RWPE2 (cell line): Measurements from ENCODE around the gene KLHL30.

Experiments
- ATAC-seq: fragments of 200-7000 bp; cut with Tn5 transposase; 3 replicates; pipeline ENCODE4 v1.9.1; 2021; ENCODE audit warnings: low read depth
- DNase-seq: peaks from one replicate; pipeline ENCODE4 v3.0.0-alpha.2; 2020; ENCODE audit warnings: low spot score
- H3K27ac ChIP-seq: fragments of 450-650 bp; 2 replicates; pipeline ENCODE4 v1.5.1; 2017; ENCODE audit warnings: mild to moderate bottlenecking; ENCODE audit not compliant: poor library complexity, severe bottlenecking
- H3K27me3 ChIP-seq: fragments of 250-450 bp; sonication (Bioruptor Pico); 2 replicates; pipeline ENCODE4 v1.5.1; 2021; ENCODE audit warnings: mild to moderate bottlenecking, moderate library complexity; ENCODE audit not compliant: insufficient read depth, poor library complexity, severe bottlenecking
- H3K36me3 ChIP-seq: fragments of 250-450 bp; sonication (Bioruptor Pico); 2 replicates; pipeline ENCODE4 v1.5.1; 2020; ENCODE audit warnings: low read depth, mild to moderate bottlenecking, moderate library complexity
- H3K4me1 ChIP-seq: fragments of 250-450 bp; sonication (Bioruptor Pico); 2 replicates; pipeline ENCODE4 v1.5.1; 2021; ENCODE audit warnings: mild to moderate bottlenecking, moderate library complexity; ENCODE audit not compliant: insufficient read depth, poor library complexity, severe bottlenecking
- H3K4me3 ChIP-seq: fragments of 250-450 bp; sonication (Bioruptor Pico); 2 replicates; pipeline ENCODE4 v1.5.1; 2021; ENCODE audit warnings: mild to moderate bottlenecking, moderate library complexity; ENCODE audit not compliant: severe bottlenecking
- H3K9me3 ChIP-seq: fragments of 250-450 bp; sonication (Bioruptor Pico); 2 replicates; pipeline ENCODE4 v1.5.1; 2021; ENCODE audit warnings: mild to moderate bottlenecking, moderate library complexity; ENCODE audit not compliant: severe bottlenecking
- TF ChIP-seq, protein P1 (sequence below): fragments of 450-650 bp; IDR thresholded peaks from one replicate; pipeline ENCODE4 v1.5.1; 2017; ENCODE audit warnings: mild to moderate bottlenecking, moderate library complexity; ENCODE audit not compliant: poor library complexity, severe bottlenecking

KLHL30 gene

GRCh38 chr2:238131761-238132462 lies 6.6 kb upstream of the KLHL30 start:
- Histone ChIP-seq H3K4me1 (no peaks in the 10 kb centered on the region), H3K36me3 (no peaks in the 10 kb centered on the region), H3K9me3 (no peaks in the 10 kb centered on the region), H3K4me3 (no peak overlapping the region), H3K27me3 (no peaks in the 10 kb centered on the region), H3K27ac (no peak overlapping the region)
- DNase-seq: no peak
- no peak for ATAC-seq
- TF ChIP-seq, protein P1, sequence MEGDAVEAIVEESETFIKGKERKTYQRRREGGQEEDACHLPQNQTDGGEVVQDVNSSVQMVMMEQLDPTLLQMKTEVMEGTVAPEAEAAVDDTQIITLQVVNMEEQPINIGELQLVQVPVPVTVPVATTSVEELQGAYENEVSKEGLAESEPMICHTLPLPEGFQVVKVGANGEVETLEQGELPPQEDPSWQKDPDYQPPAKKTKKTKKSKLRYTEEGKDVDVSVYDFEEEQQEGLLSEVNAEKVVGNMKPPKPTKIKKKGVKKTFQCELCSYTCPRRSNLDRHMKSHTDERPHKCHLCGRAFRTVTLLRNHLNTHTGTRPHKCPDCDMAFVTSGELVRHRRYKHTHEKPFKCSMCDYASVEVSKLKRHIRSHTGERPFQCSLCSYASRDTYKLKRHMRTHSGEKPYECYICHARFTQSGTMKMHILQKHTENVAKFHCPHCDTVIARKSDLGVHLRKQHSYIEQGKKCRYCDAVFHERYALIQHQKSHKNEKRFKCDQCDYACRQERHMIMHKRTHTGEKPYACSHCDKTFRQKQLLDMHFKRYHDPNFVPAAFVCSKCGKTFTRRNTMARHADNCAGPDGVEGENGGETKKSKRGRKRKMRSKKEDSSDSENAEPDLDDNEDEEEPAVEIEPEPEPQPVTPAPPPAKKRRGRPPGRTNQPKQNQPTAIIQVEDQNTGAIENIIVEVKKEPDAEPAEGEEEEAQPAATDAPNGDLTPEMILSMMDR: no peak

DNA sequence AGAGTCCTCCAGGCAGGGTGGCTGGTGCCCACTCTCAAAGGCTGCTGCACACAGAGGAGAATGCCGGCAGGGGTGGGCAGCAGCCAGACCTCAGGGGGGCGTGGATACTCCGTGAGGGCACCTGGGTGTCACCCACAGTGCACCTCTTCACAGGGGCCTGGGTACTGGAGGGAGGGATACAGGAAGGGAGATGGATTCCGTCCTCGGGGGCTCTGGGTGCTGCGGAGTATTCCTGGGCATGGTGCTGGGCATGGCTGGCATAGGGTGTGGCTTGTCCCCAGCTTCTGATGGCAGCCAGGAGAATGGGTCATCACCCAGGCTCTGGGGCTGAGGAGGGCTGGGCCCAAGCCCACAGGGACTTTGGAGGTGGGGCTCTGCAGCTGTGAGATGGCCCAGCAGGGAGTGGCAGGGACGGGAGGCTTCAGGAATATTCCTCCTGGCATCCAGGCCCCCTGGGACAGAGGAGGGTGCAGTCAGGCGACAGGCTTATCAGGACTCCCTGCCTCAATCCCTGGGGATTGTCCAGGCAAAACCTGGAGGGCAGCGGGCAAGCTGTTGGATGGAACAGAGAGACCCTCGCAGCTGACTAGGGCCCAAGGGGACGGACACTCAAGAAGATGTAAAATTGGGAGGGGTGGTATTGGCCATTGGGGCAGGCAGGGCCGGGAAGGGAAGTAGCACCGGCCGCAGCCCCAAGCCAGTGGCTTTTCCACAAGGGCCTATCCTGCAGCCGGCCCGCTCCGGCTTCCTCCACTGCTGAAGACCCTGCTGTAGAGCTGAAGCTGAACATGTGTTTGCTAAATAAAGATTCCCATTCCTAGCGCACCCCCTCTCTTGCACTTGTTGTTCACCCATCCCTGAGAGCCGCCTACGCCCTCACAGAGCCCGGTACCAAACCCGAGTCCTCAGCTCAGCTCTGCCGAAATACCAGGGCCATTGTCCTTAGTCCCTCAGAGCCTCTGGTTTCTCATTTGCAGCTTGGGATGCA lies 5.7 kb upstream of the KLHL30 start:
- TF ChIP-seq, protein P1: no peak
- no peaks in the 10 kb centered on the region for H3K4me1 ChIP-seq
- no peaks in the 10 kb centered on the region for H3K9me3 ChIP-seq
- no peak for ATAC-seq
- DNase-seq: no peak
- no peak overlapping the region for H3K27ac ChIP-seq
- H3K36me3 ChIP-seq: no peaks in the 10 kb centered on the region
- H3K4me3 ChIP-seq: no peak overlapping the region
- no peaks in the 10 kb centered on the region for H3K27me3 ChIP-seq

- H3K9me3 ChIP-seq: no peaks in the 10 kb centered on the region
- no peak overlapping the region for H3K27ac ChIP-seq
- no peaks in the 10 kb centered on the region for H3K4me1 ChIP-seq
- no peaks in the 10 kb centered on the region for H3K27me3 ChIP-seq
- ATAC-seq (0 out of 3 replicates have a peak, but pooled peaks have one; percentile 19), DNase-seq (no peak)
- H3K36me3 ChIP-seq: no peaks in the 10 kb centered on the region
- no peak overlapping the region for H3K4me3 ChIP-seq
- TF ChIP-seq, protein P1: no peak
Measured at GRCh38 chr2:238133499-238134392, 4.7 kb upstream of the KLHL30 start.

GRCh38 chr2:238134393-238134785 lies 4.1 kb upstream of the KLHL30 start:
- DNase-seq (no peak), ATAC-seq (no peak)
- H3K27me3 ChIP-seq: no peaks in the 10 kb centered on the region
- TF ChIP-seq, protein P1: no peak
- no peak overlapping the region for H3K27ac ChIP-seq
- no peaks in the 10 kb centered on the region for H3K36me3 ChIP-seq
- no peak overlapping the region for H3K4me3 ChIP-seq
- H3K9me3 ChIP-seq: no peaks in the 10 kb centered on the region
- no peaks in the 10 kb centered on the region for H3K4me1 ChIP-seq
